Kidney (tissue), 14 donors: ENCODE results near the gene XKR7. TPM values are rescaled to one million over a fixed set of nuclear protein-coding genes. Genes with fewer than 3 reads are reported as not detected.

Source experiments
- DNase-seq, 5 donors: peaks; one replicate each; pipeline ENCODE4 v3.0.0-alpha.2; 2013 to 2020
- FAIRE-seq: peaks from 2 replicates; lab custom pipeline; 2012; peaks lifted over from hg19 to GRCh38; lab: Jason Lieb, UNC
- H3K27ac ChIP-seq, 2 donors: one replicate each; pipeline ENCODE4 v1.7.0; 2013; ENCODE audit warnings: low read depth in 2 of 2, low read length in 2 of 2, inconsistent platforms in 1 of 2
- H3K27me3 ChIP-seq: one replicate; pipeline ENCODE4 v1.7.1; 2013; ENCODE audit warnings: low read length, inconsistent platforms; ENCODE audit not compliant: control insufficient read depth, insufficient read depth
- H3K36me3 ChIP-seq, 3 donors: one replicate each; pipeline versions ENCODE4 v1.7.0 to v1.7.1; 2013; ENCODE audit warnings: low read length in 3 of 3, control low read depth in 1 of 3, inconsistent platforms in 1 of 3; ENCODE audit not compliant: insufficient read depth in 3 of 3, control insufficient read depth in 2 of 3
- H3K4me1 ChIP-seq, 3 donors: one replicate each; pipeline versions ENCODE4 v1.7.0 to v1.7.1; 2013; ENCODE audit warnings: low read length in 3 of 3, inconsistent platforms in 1 of 3, low read depth in 1 of 3; ENCODE audit not compliant: control insufficient read depth in 2 of 3, insufficient read depth in 2 of 3
- H3K4me3 ChIP-seq, 3 donors: one replicate each; pipeline versions ENCODE4 v1.7.0 to v1.8.1; 2013; ENCODE audit warnings: low read length in 3 of 3, control low read depth in 1 of 3, inconsistent platforms in 1 of 3
- H3K9ac ChIP-seq, 3 donors: one replicate each; pipeline versions ENCODE4 v1.7.0 to v1.7.1; 2013; ENCODE audit warnings: low read length in 3 of 3, control low read depth in 1 of 3, inconsistent platforms in 1 of 3
- H3K9me3 ChIP-seq, 3 donors: one replicate each; pipeline versions ENCODE4 v1.7.0 to v1.7.1; 2013; ENCODE audit warnings: low read length in 3 of 3, control low read depth in 1 of 3, inconsistent platforms in 1 of 3; ENCODE audit not compliant: control insufficient read depth in 2 of 3, insufficient read depth in 1 of 3
- intact Hi-C: fragments of 100-400 bp; cut with DNase I; formaldehyde crosslinking; loops from one replicate; pipeline ENCODE4 v1.11.1; 2022
- polyA plus RNA-seq: library from polyadenylated mRNA; stranded (reverse); fragments of 350-450 nt; fragmentation: Illumina TruSeq; extraction: RNeasy Lipid Tissue Mini Kit (QIAGEN cat#74804); gene quantifications from one replicate; pipeline ENCODE4 v1.2.3, GENCODE V29; 2014; ENCODE audit warnings: low read depth, low replicate concordance; ENCODE audit not compliant: insufficient read depth
- total RNA-seq: library from RNA; stranded (reverse); fragmentation: NEBNext Ultra II Directional; extraction: Animal tissue kit (Norgen Biotek cat#: 25700); gene quantifications from one replicate; pipeline ENCODE4 v1.2.1, GENCODE V29; 2021
- TF ChIP-seq, protein P1 (sequence below): IDR thresholded peaks from 3 replicates; pipeline ENCODE4 v1.5.1; 2012; ENCODE audit warnings: mild to moderate bottlenecking, moderate library complexity, borderline replicate concordance; ENCODE audit not compliant: insufficient read depth; ENCODE audit errors: extremely low read depth
- donor health status: control.
- donor health status: control.
- donor health status: control.
- donor health status: control.
- donor health status: control.
- donor health status: DM: yes; HTN: yes; CAD: no.
- donor health status: Normal renal cell carcinoma (clear cell type).

XKR7 gene
- total and polyA plus RNA-seq, 2 donors from 2014 or later, result 0.06 TPM; not detected in 1

DNA sequence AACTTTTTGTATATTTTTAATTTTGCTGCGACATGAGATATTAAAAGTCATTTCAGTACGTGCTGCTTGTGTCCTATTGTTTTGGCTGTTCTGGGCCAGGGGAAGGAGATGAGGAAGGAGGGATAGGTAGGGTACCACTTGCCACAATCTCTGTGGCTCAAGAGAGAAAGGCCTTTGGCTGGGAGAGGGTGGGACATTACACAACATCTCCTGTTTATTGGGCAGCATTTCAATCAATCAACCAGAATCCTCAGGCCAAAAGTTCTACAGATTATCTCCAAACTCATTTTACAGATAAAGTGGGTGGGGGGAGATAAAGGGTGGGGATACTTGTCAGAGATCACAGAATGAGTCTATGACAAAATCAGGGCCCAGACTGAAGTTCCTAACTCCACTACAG is 35.4 kb downstream of the XKR7 start:
- no peaks in the 10 kb centered on the region for H3K27me3 ChIP-seq
- intact Hi-C loops, result no loop called here
- H3K4me3 ChIP-seq, result no peak overlapping the region
- no peak overlapping the region for H3K27ac ChIP-seq
- FAIRE-seq, result no peak
- TF ChIP-seq, protein P1, sequence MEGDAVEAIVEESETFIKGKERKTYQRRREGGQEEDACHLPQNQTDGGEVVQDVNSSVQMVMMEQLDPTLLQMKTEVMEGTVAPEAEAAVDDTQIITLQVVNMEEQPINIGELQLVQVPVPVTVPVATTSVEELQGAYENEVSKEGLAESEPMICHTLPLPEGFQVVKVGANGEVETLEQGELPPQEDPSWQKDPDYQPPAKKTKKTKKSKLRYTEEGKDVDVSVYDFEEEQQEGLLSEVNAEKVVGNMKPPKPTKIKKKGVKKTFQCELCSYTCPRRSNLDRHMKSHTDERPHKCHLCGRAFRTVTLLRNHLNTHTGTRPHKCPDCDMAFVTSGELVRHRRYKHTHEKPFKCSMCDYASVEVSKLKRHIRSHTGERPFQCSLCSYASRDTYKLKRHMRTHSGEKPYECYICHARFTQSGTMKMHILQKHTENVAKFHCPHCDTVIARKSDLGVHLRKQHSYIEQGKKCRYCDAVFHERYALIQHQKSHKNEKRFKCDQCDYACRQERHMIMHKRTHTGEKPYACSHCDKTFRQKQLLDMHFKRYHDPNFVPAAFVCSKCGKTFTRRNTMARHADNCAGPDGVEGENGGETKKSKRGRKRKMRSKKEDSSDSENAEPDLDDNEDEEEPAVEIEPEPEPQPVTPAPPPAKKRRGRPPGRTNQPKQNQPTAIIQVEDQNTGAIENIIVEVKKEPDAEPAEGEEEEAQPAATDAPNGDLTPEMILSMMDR, result no peak
- H3K36me3 ChIP-seq, result no peaks in the 10 kb centered on the region
- H3K9ac ChIP-seq, result no peak overlapping the region
- no peaks in the 10 kb centered on the region for H3K4me1 ChIP-seq
- no peaks in the 10 kb centered on the region for H3K9me3 ChIP-seq
- DNase-seq, result no peak

GRCh38 chr20:32004963-32005362 is 37.0 kb downstream of the XKR7 start:
- Histone ChIP-seq H3K36me3 (no peaks in the 10 kb centered on the region), H3K27ac (no peak overlapping the region), H3K27me3 (no peaks in the 10 kb centered on the region), H3K9me3 (no peaks in the 10 kb centered on the region), H3K4me3 (no peak overlapping the region), H3K9ac (no peak overlapping the region), H3K4me1 (no peaks in the 10 kb centered on the region)
- intact Hi-C loops, result no loop called here
- FAIRE-seq, result no peak
- TF ChIP-seq, protein P1, result no peak
- peak in 1 of 5 donors; percentile 42 for DNase-seq

DNA sequence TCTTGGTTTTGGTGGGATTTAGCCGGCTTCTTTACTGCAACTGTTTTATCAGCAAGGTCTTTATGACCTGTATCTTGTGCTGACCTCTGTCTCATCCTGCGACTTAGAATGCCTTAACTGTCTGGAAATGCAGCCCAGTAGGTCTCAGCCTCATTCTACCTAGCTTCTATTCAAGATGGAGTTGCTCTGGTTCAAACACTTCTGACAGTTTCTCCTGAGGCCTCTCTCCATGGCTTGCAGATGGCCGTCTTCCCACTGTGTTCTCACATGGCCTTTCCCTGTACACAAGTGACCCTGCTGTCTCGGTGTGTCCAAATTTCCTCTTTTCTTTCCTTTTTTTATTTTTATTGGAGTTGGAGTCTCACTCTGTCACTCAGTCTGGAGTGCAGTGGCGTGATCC is 38.1 kb downstream of the XKR7 start:
- DNase-seq (no peak), FAIRE-seq (no peak)
- TF ChIP-seq, protein P1, result no peak
- Histone ChIP-seq H3K4me1 (no peaks in the 10 kb centered on the region), H3K36me3 (no peaks in the 10 kb centered on the region), H3K9me3 (no peaks in the 10 kb centered on the region), H3K27ac (no peak overlapping the region), H3K4me3 (no peak overlapping the region), H3K27me3 (no peaks in the 10 kb centered on the region), H3K9ac (no peak overlapping the region)
- intact Hi-C loops, result no loop called here
